Testis (tissue), 3 donors: ENCODE measurements around the gene MPZL2. TPM values are rescaled to one million over a fixed set of nuclear protein-coding genes. Genes with fewer than 3 reads are reported as not detected.

Experiments used
- DNase-seq: peaks from one replicate; pipeline ENCODE4 v3.0.0-alpha.2; 2019
- H3K27ac ChIP-seq, 2 donors: fragments of 200-600 bp; sonication (generic); one replicate each; pipeline ENCODE4 v1.5.1; 2019
- H3K27me3 ChIP-seq: fragments of 200-600 bp; sonication (generic); one replicate; pipeline ENCODE4 v1.5.1; 2019
- H3K36me3 ChIP-seq: fragments of 200-600 bp; sonication (generic); one replicate; pipeline ENCODE4 v1.5.1; 2017; ENCODE audit warnings: low read depth; ENCODE audit errors: missing control alignments
- H3K4me1 ChIP-seq: fragments of 200-600 bp; sonication (generic); one replicate; pipeline ENCODE4 v1.5.1; 2019
- H3K4me3 ChIP-seq, 2 donors: fragments of 200-600 bp; sonication (generic); one replicate each; pipeline ENCODE4 v1.5.1; 2017 to 2019
- H3K9me3 ChIP-seq: fragments of 200-600 bp; sonication (generic); one replicate; pipeline ENCODE4 v1.5.1; 2017
- CTCF ChIP-seq, 3 experiments: fragments of 450-650 bp in 2 of 3; fragments of 200-600 bp in 1 of 3; sonication (generic) in 1 of 3; IDR thresholded peaks; one replicate each; pipeline ENCODE4 v1.5.1; 2016 to 2019; ENCODE audit warnings: antibody characterized with exemption in 3 of 3, mild to moderate bottlenecking in 2 of 3, moderate library complexity in 1 of 3
- POLR2A ChIP-seq: fragments of 450-650 bp; IDR thresholded peaks from one replicate; pipeline ENCODE4 v1.6.1; 2017; ENCODE audit warnings: antibody characterized with exemption, mild to moderate bottlenecking, moderate library complexity
- WGBS, 2 donors: methylation state at CpG; one replicate each; pipeline ENCODE4 v1.1.5; 2018; 5-methylcytosine and 5-hydroxymethylcytosine counted together
- intact Hi-C: fragments of 100-400 bp; cut with DNase I; formaldehyde crosslinking; loops from one replicate; pipeline ENCODE4 v1.15.1; 2023; ENCODE audit warnings: low total_unique reads
- polyA plus RNA-seq: library from polyadenylated mRNA; stranded (reverse); fragments of 350-450 nt; fragmentation: Illumina TruSeq; extraction: RNeasy Lipid Tissue Mini Kit (QIAGEN cat#74804); gene quantifications from one replicate; pipeline ENCODE4 v1.2.3, GENCODE V29; 2014; ENCODE audit warnings: low read depth, low replicate concordance; ENCODE audit not compliant: insufficient read depth
- small RNA-seq, 2 donors: library from RNA; depleted of rRNA; stranded (forward); fragments of <200 nt; gene quantifications; one replicate each; pipeline ENCODE3, GENCODE V24; 2016
- total RNA-seq, 2 donors: library from RNA; depleted of rRNA; stranded (reverse); fragments of >200 nt; gene quantifications; one replicate each; pipeline ENCODE4 v1.2.3, GENCODE V29; 2016

The MPZL2 gene
- total and polyA plus RNA-seq, 3 donors from 2014 or later: 1.7 to 4.2 (median 3.0) TPM

- intact Hi-C loops: loop anchor here (10.0 kb wide), 1 partner anchor 138 kb away; the partner anchor contains the start of genes CD3D and CD3G
- Histone ChIP-seq H3K27me3 (no peaks in the 10 kb centered on the region), H3K4me1 (no peaks in the 10 kb centered on the region), H3K27ac (no peak overlapping the region), H3K9me3 (no peaks in the 10 kb centered on the region), H3K4me3 (no peak overlapping the region), H3K36me3 (no peaks in the 10 kb centered on the region)
- TF ChIP-seq POLR2A: no peak
- no peak for TF ChIP-seq CTCF (IDR thresholded peaks at IDR 0.05)
- WGBS, 2 donors: 88 to 94% methylated on average over 2 of the region's 2 CpGs
- DNase-seq: no peak
Measured at GRCh38 chr11:118207079-118207478, 57.0 kb downstream of the MPZL2 start.

GRCh38 chr11:118206391-118207031 lies 57.6 kb downstream of the MPZL2 start:
- TF ChIP-seq CTCF (IDR thresholded peaks at IDR 0.05) (no peak), POLR2A (no peak)
- H3K4me1 ChIP-seq: no peaks in the 10 kb centered on the region
- H3K36me3 ChIP-seq: no peaks in the 10 kb centered on the region
- H3K27ac ChIP-seq: no peak overlapping the region
- WGBS, 2 donors: 35 to 41% methylated on average over 1 of the region's 1 CpG
- no peaks in the 10 kb centered on the region for H3K27me3 ChIP-seq
- DNase-seq: no peak
- H3K9me3 ChIP-seq: no peaks in the 10 kb centered on the region
- no peak overlapping the region for H3K4me3 ChIP-seq
- intact Hi-C loops: loop anchor here (10.0 kb wide), 1 partner anchor 138 kb away; the partner anchor contains the start of genes CD3D and CD3G

- H3K27me3 ChIP-seq: no peaks in the 10 kb centered on the region
- no peaks in the 10 kb centered on the region for H3K36me3 ChIP-seq
- H3K27ac ChIP-seq: no peak overlapping the region
- H3K4me1 ChIP-seq: no peaks in the 10 kb centered on the region
- H3K4me3 ChIP-seq: no peak overlapping the region
- no peaks in the 10 kb centered on the region for H3K9me3 ChIP-seq
- DNase-seq: no peak
- TF ChIP-seq POLR2A (no peak), CTCF (IDR thresholded peaks at IDR 0.05) (no peak)
- 92 to 93% methylated on average over 9 of the region's 9 CpGs for WGBS, 2 donors
- intact Hi-C loops: loop anchor here (10.0 kb wide), 1 partner anchor 139 kb away; the partner anchor contains the start of genes CD3D and CD3G
Measured at GRCh38 chr11:118205606-118206378, 58.3 kb downstream of the MPZL2 start.

Small RNA genes within 50 kb of the gene (small RNA-seq; reads per million reads assigned to genes)
- 0 reads per million in 2 donors for gene HSPE1P18

Other genes starting within 250 kb of the MPZL2 start
- gene TMPRSS4, start 187.2 kb downstream of the MPZL2 start, total RNA-seq: 1 to 10 TPM; 1.2 to 1.3 TPM
- gene TMPRSS4, start 187.2 kb downstream of the MPZL2 start, polyA plus RNA-seq: 4.3 TPM
- gene SMIM35, start 177.3 kb downstream of the MPZL2 start, total RNA-seq: under 1 TPM in 1 of 2 donors, not detected in 1; 0.19 TPM
- gene SMIM35, start 177.3 kb downstream of the MPZL2 start, polyA plus RNA-seq: 0.17 TPM
- 1 to 10 TPM; 1.9 to 2.0 TPM for gene SCN4B, start 111.5 kb downstream of the MPZL2 start, total RNA-seq
- 4.9 TPM for gene SCN4B, start 111.5 kb downstream of the MPZL2 start, polyA plus RNA-seq
- under 1 TPM; 0.24 to 0.43 TPM for gene SCN2B, start 87.7 kb downstream of the MPZL2 start, total RNA-seq
- gene SCN2B, start 87.7 kb downstream of the MPZL2 start, polyA plus RNA-seq: 0.70 TPM
- gene JAML, start 39.3 kb downstream of the MPZL2 start, total RNA-seq: 1 to 10 TPM; 1.9 to 3.5 TPM
- 9.7 TPM for gene JAML, start 39.3 kb downstream of the MPZL2 start, polyA plus RNA-seq
- gene MPZL3, start 11.9 kb downstream of the MPZL2 start, total RNA-seq: 1 to 10 TPM; 2.4 to 3.2 TPM
- gene MPZL3, start 11.9 kb downstream of the MPZL2 start, polyA plus RNA-seq: 3.4 TPM
- under 1 TPM in 1 of 2 donors, not detected in 1; 0.50 TPM for gene CD3E, start 40.4 kb upstream of the MPZL2 start, total RNA-seq
- 6.1 TPM for gene CD3E, start 40.4 kb upstream of the MPZL2 start, polyA plus RNA-seq
- 1 to 10 TPM in 1 of 2 donors, not detected in 1; 1.8 TPM for gene CD3D, start 78.4 kb upstream of the MPZL2 start, total RNA-seq
- gene CD3D, start 78.4 kb upstream of the MPZL2 start, polyA plus RNA-seq: 7.2 TPM
- gene CD3G, start 80.0 kb upstream of the MPZL2 start, total RNA-seq: under 1 TPM; 0.08 to 0.99 TPM
- gene CD3G, start 80.0 kb upstream of the MPZL2 start, polyA plus RNA-seq: 0.88 TPM
- gene UBE4A, start 95.3 kb upstream of the MPZL2 start, total RNA-seq: 10 to 100 TPM; 54.8 to 58.4 TPM
- 36.6 TPM for gene UBE4A, start 95.3 kb upstream of the MPZL2 start, polyA plus RNA-seq
- gene ATP5MG, start 137.3 kb upstream of the MPZL2 start, total RNA-seq: 10 to 100 TPM; 35.9 to 40.0 TPM
- 193 TPM for gene ATP5MG, start 137.3 kb upstream of the MPZL2 start, polyA plus RNA-seq
- gene KMT2A, start 172.2 kb upstream of the MPZL2 start, total RNA-seq: 100 to 1,000 TPM; 106 to 107 TPM
- 22.7 TPM for gene KMT2A, start 172.2 kb upstream of the MPZL2 start, polyA plus RNA-seq